Ovary (tissue), 3 donors: ENCODE measurements around the gene ANGPTL8.

Experiments
- CTCF ChIP-seq, 3 donors: fragments of 450-650 bp in 2 of 3; fragments of 200-600 bp in 1 of 3; IDR thresholded peaks; one replicate each; pipeline versions ENCODE4 v1.5.1 to v1.8.0; 2016 to 2022; ENCODE audit warnings: antibody characterized with exemption in 3 of 3, mild to moderate bottlenecking in 1 of 3
- POLR2A ChIP-seq: fragments of 450-650 bp; IDR thresholded peaks from one replicate; pipeline ENCODE4 v1.6.1; 2017; ENCODE audit warnings: antibody characterized with exemption, mild to moderate bottlenecking, moderate library complexity
- donor health status: DM: no; HTN: no; CAD: no.

- TF ChIP-seq CTCF (IDR thresholded peaks at IDR 0.05) (no peak), POLR2A (no peak)
These were observed 22.8 kb downstream of the ANGPTL8 start, which contains the start of gene DOCK6 for GRCh38 chr19:11261971-11262839.
